Right cardiac atrium (tissue), 5 donors: ENCODE results near the gene CDYL. TPM values are rescaled to one million over a fixed set of nuclear protein-coding genes. Genes with fewer than 3 reads are reported as not detected.

ENCODE experiments used
- ATAC-seq, 2 donors: fragments of 200-7000 bp; cut with Tn5 transposase; one replicate each; pipeline versions ENCODE4 v1.8.0 to v1.9.1; 2020; ENCODE audit warnings: moderate library complexity in 2 of 2, mild to moderate bottlenecking in 1 of 2
- DNase-seq, 3 donors: peaks; one replicate each; pipeline ENCODE4 v3.0.0-alpha.2; 2020
- H3K27ac ChIP-seq: one replicate; pipeline ENCODE4 v1.5.1; 2013; ENCODE audit warnings: mild to moderate bottlenecking, low read length, control low read depth, moderate library complexity
- H3K27me3 ChIP-seq: one replicate; pipeline ENCODE4 v1.6.1; 2013; ENCODE audit not compliant: control insufficient read depth, insufficient read depth
- H3K4me1 ChIP-seq: one replicate; pipeline ENCODE4 v1.6.1; 2013; ENCODE audit warnings: low read length; ENCODE audit not compliant: control insufficient read depth, insufficient read depth
- H3K4me3 ChIP-seq: one replicate; pipeline ENCODE4 v1.5.1; 2013; ENCODE audit warnings: low read length, control low read depth
- H3K9me3 ChIP-seq: one replicate; pipeline ENCODE4 v1.6.1; 2013; ENCODE audit warnings: low read length; ENCODE audit not compliant: control insufficient read depth
- WGBS: extraction: QIAGEN DNeasy Blood & Tissue Kit; methylation state at CpG from one replicate; pipeline ENCODE4 v1.1.7; 2013; 5-methylcytosine and 5-hydroxymethylcytosine counted together
- intact Hi-C, 4 donors: fragments of 100-400 bp; cut with DNase I; formaldehyde crosslinking; loops; one replicate each; pipeline versions ENCODE4 v1.11.0 to v1.14.0; 2022 to 2023
- polyA plus RNA-seq: library from polyadenylated mRNA; stranded (reverse); fragments of 200-250 nt; gene quantifications from one replicate; pipeline ENCODE4 v1.2.3, GENCODE V29; 2013
- total RNA-seq, 4 donors: library from RNA; stranded (reverse); fragmentation: NEBNext Ultra II Directional; extraction: Animal tissue kit (Norgen Biotek cat#: 25700); gene quantifications; one replicate each; pipeline ENCODE4 v1.2.1, GENCODE V29; 2021
- donor health status: healthy with polysubstance abuse.
- donor health status: DM: no; HTN: yes; CAD: no.
- donor health status: DM: no; HTN: no; CAD: no.
- donor health status: DM: no; HTN: yes; CAD: no; lungs with severe emphysema.
- donor health status: DM: yes; HTN: yes; CAD: no.

Gene CDYL
- total and polyA plus RNA-seq, 5 donors = 6.0 to 42.0 (median 36.1) TPM

DNA sequence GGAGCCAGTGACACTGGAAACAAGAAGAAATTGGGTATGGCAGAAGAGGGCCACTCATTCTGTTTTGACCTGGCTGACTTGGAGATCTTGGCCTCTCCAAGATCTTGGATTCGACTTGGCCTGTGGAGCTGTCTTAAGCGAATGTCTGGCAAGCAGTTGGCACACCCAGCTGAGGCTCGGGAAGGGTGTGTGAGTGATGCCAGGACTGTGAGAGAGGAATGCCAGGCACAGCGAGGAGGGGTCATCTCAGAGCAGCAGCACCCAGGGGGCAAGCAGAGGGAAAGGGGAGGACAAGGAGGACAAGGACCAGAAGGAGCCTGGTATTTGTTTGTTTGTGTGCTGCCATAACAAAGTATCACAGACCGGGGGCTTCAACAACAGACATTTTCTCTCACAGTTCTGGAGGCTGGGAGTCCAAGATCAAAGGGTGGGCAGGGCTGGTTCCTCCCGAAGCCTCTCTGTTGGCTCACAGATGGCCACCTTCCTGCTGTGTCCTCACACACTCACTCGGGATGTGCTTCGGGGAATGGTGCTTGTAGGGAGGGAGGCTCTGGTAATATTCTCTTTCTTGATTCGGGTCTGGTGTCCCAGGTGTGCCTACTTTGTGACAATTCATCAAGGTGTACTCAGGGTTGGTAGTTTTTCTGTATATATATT is 194.7 kb downstream of the CDYL start:
- Histone ChIP-seq H3K4me1 (no peaks in the 10 kb centered on the region), H3K27ac (no peak overlapping the region), H3K4me3 (no peak overlapping the region), H3K9me3 (no peaks in the 10 kb centered on the region), H3K27me3 (no peaks in the 10 kb centered on the region)
- intact Hi-C loops = no loop called here
- 48% methylated on average over 9 of the region's 9 CpGs for WGBS
- ATAC-seq (no peak), DNase-seq (no peak)

DNA sequence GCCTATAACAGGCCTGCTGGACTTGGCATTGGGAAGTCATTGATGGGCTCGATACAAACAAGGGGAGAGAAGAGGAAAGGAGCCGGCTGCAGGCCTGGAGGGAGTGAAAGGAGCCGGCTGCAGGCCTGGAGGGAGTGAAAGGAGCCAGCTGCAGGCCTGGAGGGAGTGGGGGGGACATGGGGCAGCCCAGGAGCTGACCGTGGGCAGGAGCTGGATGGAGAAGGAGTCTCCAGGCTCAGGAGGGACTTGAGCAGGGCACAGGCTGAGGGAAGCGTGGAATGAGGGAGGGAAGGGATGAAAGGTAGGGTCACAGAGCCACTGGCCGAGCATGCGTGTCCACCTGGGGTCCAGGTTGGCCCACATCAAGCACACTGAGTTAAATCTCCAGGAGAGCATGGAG is 195.6 kb downstream of the CDYL start:
- H3K9me3 ChIP-seq = no peaks in the 10 kb centered on the region
- H3K4me3 ChIP-seq = no peak overlapping the region
- no peak overlapping the region for H3K27ac ChIP-seq
- DNase-seq = no peak
- intact Hi-C loops = no loop called here
- no peaks in the 10 kb centered on the region for H3K4me1 ChIP-seq
- peak in 1 of 2 donors; percentile 26 for ATAC-seq
- WGBS = 87% methylated on average over 7 of the region's 7 CpGs
- H3K27me3 ChIP-seq = no peaks in the 10 kb centered on the region

DNA sequence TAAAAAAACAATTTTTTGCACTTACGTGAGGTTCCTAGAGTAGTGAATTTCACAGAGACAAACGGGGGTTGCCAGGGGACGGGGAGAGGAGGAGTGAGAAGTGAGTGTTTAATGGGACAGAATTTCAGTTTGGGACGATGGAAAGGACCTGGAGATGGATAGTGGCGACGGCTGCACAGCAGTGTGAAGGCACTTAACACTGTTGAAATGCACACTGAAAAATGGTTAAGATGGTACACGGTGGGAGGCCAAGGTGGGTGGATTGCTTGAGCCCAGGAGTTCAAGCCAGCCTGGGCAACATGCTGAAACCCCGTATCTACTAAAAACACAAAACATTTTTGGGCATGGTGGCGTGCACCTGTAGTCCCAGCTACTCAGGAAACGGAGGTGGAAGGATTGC is 196.2 kb downstream of the CDYL start:
- Histone ChIP-seq H3K4me3 (no peak overlapping the region), H3K9me3 (no peaks in the 10 kb centered on the region), H3K27ac (no peak overlapping the region), H3K27me3 (no peaks in the 10 kb centered on the region), H3K4me1 (no peaks in the 10 kb centered on the region)
- WGBS = 81% methylated on average over 10 of the region's 10 CpGs
- no peak for ATAC-seq
- intact Hi-C loops = no loop called here
- DNase-seq = no peak

- Histone ChIP-seq H3K4me3 (no peak overlapping the region), H3K4me1 (no peaks in the 10 kb centered on the region), H3K27me3 (no peaks in the 10 kb centered on the region), H3K27ac (no peak overlapping the region), H3K9me3 (no peaks in the 10 kb centered on the region)
- intact Hi-C loops = no loop called here
- DNase-seq (no peak), ATAC-seq (no peak)
- WGBS = 88% methylated on average over 13 of the region's 13 CpGs
These were observed 197.2 kb downstream of the CDYL start for GRCh38 chr6:4973415-4973814.

DNA sequence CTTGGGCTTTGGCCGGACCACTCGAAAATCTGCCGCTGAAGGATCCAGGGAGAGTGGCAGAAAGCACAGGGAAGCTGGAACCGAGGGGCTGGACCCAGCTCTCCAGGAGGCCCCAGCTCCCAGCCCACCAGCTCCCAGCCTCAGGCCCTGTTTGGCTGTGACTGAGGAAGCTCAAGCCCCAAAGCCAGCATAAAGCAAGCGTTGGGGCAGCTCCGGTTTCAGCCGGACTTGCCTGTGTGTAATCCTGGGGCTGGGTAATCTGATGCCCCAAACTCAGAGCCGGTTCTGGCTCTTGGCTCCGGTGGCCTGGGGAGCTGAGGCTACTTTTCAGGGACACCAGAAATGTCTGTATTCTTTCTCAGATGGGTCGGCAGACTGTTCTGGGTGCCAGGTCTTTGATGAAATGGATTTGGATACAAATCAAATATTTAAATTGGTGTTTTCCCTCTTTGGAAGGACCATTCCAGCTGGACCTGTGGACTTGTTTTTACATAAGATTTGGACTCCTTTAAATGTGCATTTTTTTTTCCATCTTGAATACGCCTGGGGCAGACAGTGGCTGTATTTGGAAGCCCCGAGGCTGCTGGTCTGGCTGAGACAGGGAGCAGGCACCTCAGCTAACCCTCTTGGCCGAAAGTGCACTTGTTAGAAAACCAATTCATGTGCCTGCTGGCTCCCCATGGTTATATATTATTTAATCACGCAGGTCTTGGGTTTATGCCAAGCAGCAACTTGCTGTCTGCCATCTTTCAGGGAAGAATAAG is 198.0 kb downstream of the CDYL start:
- no peaks in the 10 kb centered on the region for H3K27me3 ChIP-seq
- H3K4me1 ChIP-seq = no peaks in the 10 kb centered on the region
- no peak overlapping the region for H3K27ac ChIP-seq
- DNase-seq (peak; percentile 23 to 74 (median 66)), ATAC-seq (peak in 1 of 2 donors; percentile 78)
- no peak overlapping the region for H3K4me3 ChIP-seq
- 32% methylated on average over 14 of the region's 14 CpGs for WGBS
- peaks cover 2% of the 10 kb centered on the region for H3K9me3 ChIP-seq
- intact Hi-C loops = no loop called here

DNA sequence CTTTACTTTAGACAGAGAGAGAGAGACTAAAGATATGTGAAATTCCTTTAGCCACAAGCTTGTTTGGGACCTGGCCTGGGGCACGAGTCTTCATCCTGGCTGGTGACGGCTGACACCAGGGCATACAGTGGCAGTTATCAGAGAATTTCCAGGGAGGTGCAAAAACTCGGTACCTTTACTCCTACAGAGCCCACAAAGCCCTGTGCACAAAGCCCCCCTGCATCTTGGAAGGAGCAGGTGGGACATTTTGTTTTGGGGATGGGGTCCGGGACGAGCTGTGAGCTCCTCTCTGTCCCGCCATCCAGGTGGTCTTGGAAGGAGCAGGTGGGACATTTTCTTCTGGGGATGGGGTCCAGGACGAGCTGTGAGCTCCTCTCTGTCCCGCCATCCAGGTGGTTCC is 198.8 kb downstream of the CDYL start:
- WGBS = 80% methylated on average over 8 of the region's 8 CpGs
- intact Hi-C loops = no loop called here
- Histone ChIP-seq H3K4me1 (no peaks in the 10 kb centered on the region), H3K27me3 (no peaks in the 10 kb centered on the region), H3K4me3 (no peak overlapping the region), H3K27ac (no peak overlapping the region), H3K9me3 (peaks cover 2% of the 10 kb centered on the region)
- DNase-seq (no peak), ATAC-seq (no peak)

GRCh38 chr6:4975506-4975905 is 199.3 kb downstream of the CDYL start:
- no peak overlapping the region for H3K4me3 ChIP-seq
- WGBS = 58% methylated on average over 3 of the region's 3 CpGs
- no peak for ATAC-seq

DNA sequence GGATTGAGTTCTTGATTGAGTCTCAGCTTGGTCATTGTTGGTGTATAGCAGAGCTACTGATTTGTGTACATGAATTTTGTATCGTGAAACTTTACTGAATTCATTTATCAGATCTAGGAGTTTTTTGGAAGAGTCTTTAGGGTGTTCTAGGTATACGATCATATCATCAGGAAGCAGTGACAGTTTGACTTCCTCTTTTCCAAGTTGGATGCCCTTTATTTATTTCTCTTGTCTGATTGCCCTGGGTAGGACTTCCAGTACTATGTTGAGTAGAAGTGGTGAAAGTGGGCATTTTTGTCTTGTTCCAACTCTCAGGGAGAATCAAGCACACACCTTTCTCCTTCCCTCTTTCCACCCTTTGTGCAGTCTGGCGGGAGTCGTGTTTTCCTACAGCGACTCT is 201.3 kb downstream of the CDYL start:
- H3K4me3 ChIP-seq = no peak overlapping the region
- ATAC-seq (no peak), DNase-seq (no peak)
- no peaks in the 10 kb centered on the region for H3K4me1 ChIP-seq
- intact Hi-C loops = no loop called here
- H3K27me3 ChIP-seq = no peaks in the 10 kb centered on the region
- H3K9me3 ChIP-seq = peaks cover 4% of the 10 kb centered on the region
- no peak overlapping the region for H3K27ac ChIP-seq
- 68% methylated on average over 5 of the region's 5 CpGs for WGBS

More at GRCh38 chr6:4975506-4975905, 199.3 kb downstream of the CDYL start:
- Histone ChIP-seq H3K27me3 (no peaks in the 10 kb centered on the region), H3K4me1 (no peaks in the 10 kb centered on the region), H3K9me3 (peaks cover 2% of the 10 kb centered on the region), H3K27ac (no peak overlapping the region)
- no peak for DNase-seq
- intact Hi-C loops = no loop called here

GRCh38 chr6:4979426-4979825 is 203.2 kb downstream of the CDYL start:
- WGBS = 66% methylated on average over 3 of the region's 3 CpGs
- intact Hi-C loops = no loop called here
- DNase-seq (no peak), ATAC-seq (no peak)
- Histone ChIP-seq H3K9me3 (peaks cover 4% of the 10 kb centered on the region), H3K4me3 (no peak overlapping the region), H3K4me1 (no peaks in the 10 kb centered on the region), H3K27ac (no peak overlapping the region), H3K27me3 (no peaks in the 10 kb centered on the region)

- intact Hi-C loops = no loop called here
- Histone ChIP-seq H3K27me3 (no peaks in the 10 kb centered on the region), H3K4me3 (no peak overlapping the region), H3K9me3 (peaks cover 4% of the 10 kb centered on the region), H3K4me1 (no peaks in the 10 kb centered on the region), H3K27ac (no peak overlapping the region)
- 55% methylated on average over 6 of the region's 6 CpGs for WGBS
- DNase-seq = no peak
- ATAC-seq = no peak
These were observed 205.6 kb downstream of the CDYL start for GRCh38 chr6:4981761-4982160.

GRCh38 chr6:4983322-4983721 is 207.1 kb downstream of the CDYL start:
- H3K27ac ChIP-seq = no peak overlapping the region
- DNase-seq (no peak), ATAC-seq (no peak)
- no peaks in the 10 kb centered on the region for H3K27me3 ChIP-seq
- H3K4me1 ChIP-seq = no peaks in the 10 kb centered on the region
- H3K4me3 ChIP-seq = no peak overlapping the region
- intact Hi-C loops = no loop called here
- WGBS = 76% methylated on average over 6 of the region's 6 CpGs
- H3K9me3 ChIP-seq = peaks cover 4% of the 10 kb centered on the region
